B cell (primary cell): Measurements from ENCODE around the gene MYO16. TPM values are rescaled to one million over a fixed set of nuclear protein-coding genes. Genes with fewer than 3 reads are reported as not detected.

Experiments used
- ATAC-seq: fragments of 200-7000 bp; cut with Tn5 transposase; one replicate; pipeline ENCODE4 v1.10.0; 2021; ENCODE audit warnings: low read depth, mild to moderate bottlenecking, moderate number of reproducible peaks, moderate library complexity
- CTCF ChIA-PET: fragments of 350-600 bp; sonication (Branson Sonifier 250); formaldehyde crosslinking; loops from one replicate; lab custom pipeline; 2021; ENCODE audit warnings: antibody characterized with exemption, inconsistent platforms; lab: Charles Lee
- POLR2A ChIA-PET: fragments of 350-600 bp; sonication (Branson Sonifier 250); formaldehyde crosslinking; loops from one replicate; lab custom pipeline; 2021; ENCODE audit warnings: antibody characterized with exemption; lab: Charles Lee
- DNase-seq: peaks from one replicate; pipeline ENCODE4 v3.0.0; 2013
- H2AFZ ChIP-seq: 2 replicates; pipeline ENCODE4 v1.6.1; 2012; ENCODE audit warnings: mild to moderate bottlenecking, low read depth, low read length; ENCODE audit not compliant: insufficient read depth, poor library complexity, severe bottlenecking
- H3K27ac ChIP-seq, 2 donors: 1 replicate in 1 of 2; 2 replicates in 1 of 2; pipeline ENCODE4 v1.5.1; 2012 to 2013; ENCODE audit warnings: low read length in 2 of 2, mild to moderate bottlenecking in 2 of 2, moderate library complexity in 1 of 2
- H3K27me3 ChIP-seq, 4 experiments: fragments of 200-600 bp in 1 of 4; sonication (generic) in 1 of 4; replicated peaks in 1 of 4; 1 replicate in 2 of 4; 2 replicates in 2 of 4; pipeline versions ENCODE4 v1.6.1 to v1.7.0; 2013 to 2016; ENCODE audit warnings: low read length in 3 of 4, mild to moderate bottlenecking in 2 of 4, mixed read lengths in 1 of 4, moderate library complexity in 1 of 4; ENCODE audit not compliant: insufficient read depth in 4 of 4, control insufficient read depth in 3 of 4; ENCODE audit errors: control extremely low read depth in 1 of 4
- H3K36me3 ChIP-seq, 2 experiments: replicated peaks in 1 of 2; 1 replicate in 1 of 2; 2 replicates in 1 of 2; pipeline versions ENCODE4 v1.6.1 to v1.7.1; 2013; ENCODE audit warnings: low read length in 1 of 2; ENCODE audit not compliant: insufficient read depth in 2 of 2, control insufficient read depth in 1 of 2; ENCODE audit errors: control extremely low read depth in 1 of 2, extremely low read depth in 1 of 2
- H3K4me1 ChIP-seq, 2 donors: fragments of 200-600 bp in 1 of 2; sonication (generic) in 1 of 2; 1 replicate in 1 of 2; 2 replicates in 1 of 2; pipeline versions ENCODE4 v1.5.1 to v1.6.1; 2013 to 2017; ENCODE audit warnings: low read length in 2 of 2; ENCODE audit not compliant: control insufficient read depth in 2 of 2, insufficient read depth in 2 of 2
- H3K4me2 ChIP-seq: replicated peaks from 2 replicates; pipeline ENCODE3; 2012; ENCODE audit warnings: mild to moderate bottlenecking, low read depth, low read length; ENCODE audit not compliant: poor library complexity, severe bottlenecking
- H3K4me3 ChIP-seq, 5 experiments: fragments of 200-600 bp in 1 of 5; sonication (generic) in 1 of 5; 1 replicate in 3 of 5; 2 replicates in 2 of 5; pipeline versions ENCODE4 v1.5.1 to v1.7.0; 2011 to 2016; ENCODE audit warnings: low read length in 4 of 5, mild to moderate bottlenecking in 4 of 5, low read depth in 2 of 5, control low read depth in 1 of 5, moderate library complexity in 1 of 5; ENCODE audit not compliant: insufficient read depth in 1 of 5; ENCODE audit errors: control extremely low read depth in 1 of 5, extremely low read depth in 1 of 5
- H3K79me2 ChIP-seq: fragments of 200-600 bp; sonication (generic); one replicate; pipeline ENCODE4 v1.6.0; 2016; ENCODE audit warnings: low read length; ENCODE audit not compliant: control insufficient read depth, insufficient read depth
- H3K9ac ChIP-seq: fragments of 200-600 bp; sonication (generic); 2 replicates; pipeline ENCODE4 v1.6.1; 2017; ENCODE audit warnings: mild to moderate bottlenecking, low read length, moderate library complexity
- H3K9me3 ChIP-seq, 3 donors: one replicate each; pipeline versions ENCODE4 v1.6.1 to v1.7.1; 2013; ENCODE audit warnings: low read length in 2 of 3; ENCODE audit not compliant: control insufficient read depth in 2 of 3, insufficient read depth in 1 of 3; ENCODE audit errors: control extremely low read depth in 1 of 3
- H4K20me1 ChIP-seq: 2 replicates; pipeline ENCODE4 v1.6.0; 2012; ENCODE audit warnings: mild to moderate bottlenecking, low read length; ENCODE audit not compliant: insufficient read depth, control insufficient read depth, poor library complexity, severe bottlenecking
- H3K27ac Mint-ChIP-seq: one replicate; pipeline ENCODE4 v1.8.0; 2021; ENCODE audit warnings: mixed read lengths
- H3K27me3 Mint-ChIP-seq: one replicate; pipeline ENCODE4 v1.8.0; 2021; ENCODE audit warnings: mixed read lengths
- H3K4me1 Mint-ChIP-seq: one replicate; pipeline ENCODE4 v1.8.0; 2021; ENCODE audit warnings: mixed read lengths
- H3K4me3 Mint-ChIP-seq: one replicate; pipeline ENCODE4 v1.8.0; 2021; ENCODE audit warnings: mixed read lengths
- H3K9me3 Mint-ChIP-seq: one replicate; pipeline ENCODE4 v1.8.0; 2022; ENCODE audit warnings: mixed read lengths; ENCODE audit not compliant: insufficient read depth
- CTCF ChIP-seq: fragments of 200-600 bp; IDR thresholded peaks from one replicate; pipeline ENCODE4 v1.8.0; 2022; ENCODE audit warnings: antibody characterized with exemption, mild to moderate bottlenecking
- EZH2 ChIP-seq: IDR thresholded peaks from 2 replicates; pipeline ENCODE4 v1.6.1; 2012; ENCODE audit warnings: borderline replicate concordance, low read depth, mild to moderate bottlenecking, moderate library complexity, low read length; ENCODE audit not compliant: insufficient read depth, poor library complexity, severe bottlenecking
- WGBS: methylation state at CpG from one replicate; pipeline ENCODE4 v1.1.5; 2013; ENCODE audit warnings: missing lambda C conversion rate; ENCODE audit not compliant: insufficient coverage; 5-methylcytosine and 5-hydroxymethylcytosine counted together
- intact Hi-C: fragments of 100-400 bp; cut with micrococcal nuclease; formaldehyde crosslinking; loops from one replicate; pipeline ENCODE4 v1.10.0; 2022
- polyA plus RNA-seq: library from polyadenylated mRNA; depleted of rRNA; stranded (reverse); fragments of >200 nt; gene quantifications from 2 replicates; pipeline ENCODE4 v1.2.3, GENCODE V29; 2012
- total RNA-seq, 2 donors: library from RNA; stranded (reverse); fragments of 120-200 nt in 1 of 2; gene quantifications; 1 replicate in 1 of 2; 2 replicates in 1 of 2; pipeline versions ENCODE4 v1.2.3 to v1.2.4, GENCODE V29; 2013 to 2022

Gene MYO16
- total and polyA plus RNA-seq, 2 donors (not counting 1 experiment from before 2014, with no cell fraction given) = not detected

- Histone ChIP-seq H4K20me1 (no peaks in the 10 kb centered on the region), H3K4me3 (no peak overlapping the region), H3K4me1 (no peaks in the 10 kb centered on the region), H3K4me2 (no peak overlapping the region), H3K9me3 (peaks cover 0 to 5% (median 0%) of the 10 kb centered on the region in 3 donors), H3K79me2 (no peaks in the 10 kb centered on the region), H3K9ac (no peak overlapping the region), H3K27ac (no peak overlapping the region), H2AFZ (no peak overlapping the region), H3K36me3 (no peaks in the 10 kb centered on the region), H3K27me3 (no peaks in the 10 kb centered on the region)
- POLR2A ChIA-PET = no interaction called here
- ATAC-seq (no peak), DNase-seq (no peak)
- WGBS = no CpG with 5 or more reads among the region's 2 CpGs
- peaks cover 6% of the 10 kb centered on the region for H3K27me3 Mint-ChIP-seq
- no peaks in the 10 kb centered on the region for H3K4me1 Mint-ChIP-seq
- H3K27ac Mint-ChIP-seq = no peak overlapping the region
- CTCF ChIA-PET = no interaction called here
- intact Hi-C loops = no loop called here
- no peak overlapping the region for H3K4me3 Mint-ChIP-seq
- no peak for TF ChIP-seq CTCF
- TF ChIP-seq EZH2 = no peak
- no peaks in the 10 kb centered on the region for H3K9me3 Mint-ChIP-seq
Measured at GRCh38 chr13:109211616-109212015, 582.2 kb downstream of the MYO16 start.

GRCh38 chr13:109212650-109213049 lies 583.2 kb downstream of the MYO16 start:
- peaks cover 4% of the 10 kb centered on the region for H3K27me3 Mint-ChIP-seq
- intact Hi-C loops = no loop called here
- no peak overlapping the region for H3K27ac Mint-ChIP-seq
- no peaks in the 10 kb centered on the region for H3K79me2 ChIP-seq
- H3K27me3 ChIP-seq = no peaks in the 10 kb centered on the region
- no peaks in the 10 kb centered on the region for H3K4me1 ChIP-seq
- TF ChIP-seq CTCF (no peak), EZH2 (no peak)
- no peak overlapping the region for H3K27ac ChIP-seq
- ChIA-PET POLR2A (no interaction called here), CTCF (no interaction called here)
- H3K4me3 Mint-ChIP-seq = no peak overlapping the region
- H3K9me3 ChIP-seq = peaks cover 0 to 5% (median 0%) of the 10 kb centered on the region in 3 donors
- ATAC-seq (no peak), DNase-seq (no peak)
- no peaks in the 10 kb centered on the region for H3K36me3 ChIP-seq
- no peak overlapping the region for H3K4me2 ChIP-seq
- no peaks in the 10 kb centered on the region for H4K20me1 ChIP-seq
- no peak overlapping the region for H3K4me3 ChIP-seq
- WGBS = 74% methylated on average over 2 of the region's 4 CpGs
- H2AFZ ChIP-seq = no peak overlapping the region
- no peak overlapping the region for H3K9ac ChIP-seq
- no peaks in the 10 kb centered on the region for H3K4me1 Mint-ChIP-seq
- H3K9me3 Mint-ChIP-seq = no peaks in the 10 kb centered on the region
